ENCODE data around the gene TOMT.

Gene TOMT

GRCh38 chr11:72088076-72088808, 17.5 kb upstream of the TOMT start:
- no peak for DNase-seq

DNA sequence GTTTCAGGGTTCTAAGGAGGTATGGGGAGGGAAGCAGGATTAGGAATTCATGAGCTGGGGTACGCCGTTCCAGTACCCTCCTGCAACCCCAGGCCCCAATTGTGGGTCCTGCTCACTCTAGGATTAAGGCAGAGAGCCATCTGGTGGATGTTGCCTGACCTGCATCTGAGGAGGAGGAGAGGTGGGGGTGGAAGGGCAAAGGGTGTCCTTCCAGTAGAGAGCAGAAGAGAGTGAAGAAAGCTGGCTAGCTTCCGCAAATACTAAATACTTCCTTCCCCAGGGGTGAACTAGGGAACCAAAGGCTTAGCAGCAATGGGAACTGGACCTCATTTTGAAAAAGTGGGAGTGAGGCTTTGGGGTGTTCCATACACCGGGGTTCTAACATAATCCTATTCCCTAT, 14.4 kb upstream of the TOMT start:
- DNase-seq, result peak; percentile 39 to 51

- no peak for DNase-seq
Measured at GRCh38 chr11:72098741-72099140, 7.0 kb upstream of the TOMT start.

DNA sequence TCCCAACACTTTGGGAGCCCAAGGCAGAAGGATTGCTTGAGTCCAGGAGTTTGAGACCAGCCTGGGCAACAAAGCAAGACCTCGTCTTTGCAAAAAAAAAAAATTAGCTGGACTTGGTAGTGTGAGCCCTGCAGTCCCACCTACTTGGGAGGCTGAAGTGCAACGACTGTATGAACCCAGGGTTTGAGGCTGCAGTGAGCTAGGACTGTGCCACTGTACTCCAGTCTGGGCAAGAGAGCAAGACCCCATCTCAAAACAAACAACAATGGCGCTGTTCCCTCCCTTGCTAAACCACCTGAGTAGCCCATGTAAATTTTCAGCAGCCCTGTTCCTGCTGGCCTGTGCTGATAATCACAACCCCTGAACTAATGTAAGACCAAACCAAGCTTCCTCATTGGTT, 5.7 kb upstream of the TOMT start:
- no peak for DNase-seq

DNA sequence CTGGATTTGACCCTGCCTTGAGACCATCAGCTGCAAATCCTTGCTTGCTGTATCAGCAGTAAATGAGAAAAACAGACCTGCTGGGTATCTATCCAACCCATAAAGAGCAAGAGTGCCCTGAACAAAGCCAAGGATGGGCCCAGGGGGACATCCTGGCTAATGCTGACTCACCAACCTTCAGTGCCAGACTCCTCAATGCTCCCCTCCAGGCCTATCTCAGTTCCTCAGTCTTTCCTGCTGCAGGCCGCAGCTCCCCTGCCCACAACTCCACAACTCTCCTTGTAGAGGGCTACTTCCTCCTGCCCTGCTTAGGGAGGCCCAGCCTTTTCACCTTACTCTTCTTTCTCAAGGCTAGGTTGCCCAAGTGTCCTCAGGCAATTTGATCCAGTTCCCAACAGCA, 5.3 kb upstream of the TOMT start:
- DNase-seq, result no peak

- no peak for DNase-seq
Measured at GRCh38 chr11:72102162-72102561, 3.6 kb upstream of the TOMT start.

DNA sequence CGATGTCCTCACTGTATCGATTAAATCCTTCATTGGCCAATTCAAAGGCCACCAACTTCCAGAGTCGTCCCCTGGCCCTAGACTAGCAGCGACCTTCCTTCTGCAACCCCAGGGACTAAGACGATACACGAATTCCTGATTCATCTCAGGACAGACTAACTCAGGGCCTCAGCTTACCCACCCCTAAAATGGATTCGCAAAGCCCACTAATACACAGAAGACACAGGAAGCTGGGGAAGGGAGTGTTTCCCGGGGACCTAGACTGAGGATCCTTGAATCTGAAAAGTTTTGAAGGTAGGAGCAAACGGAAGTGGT, 3.1 kb upstream of the TOMT start:
- no peak for DNase-seq

GRCh38 chr11:72102946-72103753, 2.6 kb upstream of the TOMT start, which contains the start of gene LAMTOR1:
Gene LAMTOR1 (minus strand): TSS chr11:72103297. CDS start chr11:72103224, 73 bp downstream.
- DNase-seq, result peak; percentile 98 to 99

GRCh38 chr11:72103754-72104167, 2.0 kb upstream of the TOMT start:
- DNase-seq, result no peak

DNA sequence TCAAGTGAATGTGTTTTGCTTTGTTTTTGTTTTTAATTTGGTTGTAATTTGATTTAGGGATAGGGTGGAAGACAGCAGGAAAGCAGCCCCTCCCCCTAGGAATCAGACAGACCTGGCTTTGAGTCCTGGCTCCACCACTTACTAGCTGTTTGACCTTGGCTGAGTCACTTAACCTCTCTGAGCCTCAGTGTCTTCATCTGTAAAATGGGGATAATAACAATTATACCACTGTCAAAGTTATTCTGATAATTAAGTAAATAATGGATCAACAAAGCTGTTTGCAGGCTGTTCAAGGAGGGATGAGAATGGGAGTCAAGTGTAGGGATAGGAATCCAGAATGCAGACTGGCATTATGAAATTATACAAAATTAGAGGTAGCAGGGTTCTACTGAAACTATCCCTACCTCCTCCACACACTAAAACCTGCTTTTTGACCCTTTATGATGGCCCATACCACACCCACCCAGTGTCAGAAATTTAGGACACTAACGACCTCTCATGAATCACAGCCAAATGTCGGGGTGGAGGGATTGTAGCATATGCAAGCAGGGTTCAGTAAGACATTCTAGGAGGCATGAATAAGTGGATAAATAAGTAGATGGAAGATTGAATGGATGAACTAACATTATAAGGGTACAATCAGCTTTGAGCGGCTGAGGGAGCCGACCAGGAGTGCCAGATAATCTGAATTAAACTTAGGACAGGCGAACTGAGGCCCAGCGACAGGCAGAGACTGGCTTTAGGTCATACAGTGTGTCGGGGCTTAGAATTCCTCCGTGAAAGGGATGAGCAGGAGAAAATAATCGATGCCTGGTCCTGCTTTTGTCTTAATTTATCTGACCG, 5.8 kb downstream of the TOMT start:
- no peak for DNase-seq

DNA sequence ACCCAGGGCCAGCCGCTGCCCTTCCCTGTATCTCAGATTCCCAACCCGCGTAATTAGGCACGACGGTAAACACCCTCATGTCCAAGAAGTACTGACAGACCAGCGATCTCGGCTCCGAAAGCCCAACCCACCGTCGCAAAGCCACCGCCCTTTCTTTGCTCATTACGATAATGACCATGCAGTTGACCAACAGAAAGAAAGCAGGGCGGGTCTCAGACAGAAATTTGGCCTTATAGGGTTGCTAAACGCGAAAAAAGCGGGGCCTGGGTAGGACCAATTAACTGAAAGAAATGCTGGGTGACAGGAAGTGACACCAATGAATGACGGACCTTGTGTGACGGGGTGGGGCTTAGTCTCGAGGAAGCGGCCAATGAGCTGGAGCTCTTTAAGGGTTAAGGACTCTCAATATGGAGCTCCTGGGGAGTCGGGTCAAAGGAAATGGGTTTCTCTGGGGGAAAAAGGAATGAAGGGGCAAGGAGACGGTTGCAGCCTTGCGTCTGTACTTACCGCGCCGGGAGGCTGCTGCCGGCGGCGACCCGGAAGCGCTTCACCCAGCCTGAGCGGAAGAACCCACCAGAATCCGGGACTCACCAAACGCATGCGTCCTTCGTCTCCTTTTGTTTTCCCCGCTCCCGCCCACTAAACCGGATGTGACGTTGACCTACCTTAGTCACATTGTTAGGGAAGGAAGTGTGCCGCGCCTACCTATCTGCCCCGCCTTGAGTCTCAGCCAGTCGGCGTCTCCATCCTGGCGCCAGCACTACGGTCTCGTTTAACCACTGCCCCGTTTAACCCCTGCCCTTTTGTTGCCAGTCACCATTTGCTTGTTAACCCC, 6.6 kb downstream of the TOMT start, which contains the start of gene ANAPC15:
Gene ANAPC15, minus strand, starts transcription at position 553 of the 835 bp plus-strand sequence. CDS start 1,419 bp downstream, outside the sequence.
- peak; percentile 98 to 100 for DNase-seq

DNA sequence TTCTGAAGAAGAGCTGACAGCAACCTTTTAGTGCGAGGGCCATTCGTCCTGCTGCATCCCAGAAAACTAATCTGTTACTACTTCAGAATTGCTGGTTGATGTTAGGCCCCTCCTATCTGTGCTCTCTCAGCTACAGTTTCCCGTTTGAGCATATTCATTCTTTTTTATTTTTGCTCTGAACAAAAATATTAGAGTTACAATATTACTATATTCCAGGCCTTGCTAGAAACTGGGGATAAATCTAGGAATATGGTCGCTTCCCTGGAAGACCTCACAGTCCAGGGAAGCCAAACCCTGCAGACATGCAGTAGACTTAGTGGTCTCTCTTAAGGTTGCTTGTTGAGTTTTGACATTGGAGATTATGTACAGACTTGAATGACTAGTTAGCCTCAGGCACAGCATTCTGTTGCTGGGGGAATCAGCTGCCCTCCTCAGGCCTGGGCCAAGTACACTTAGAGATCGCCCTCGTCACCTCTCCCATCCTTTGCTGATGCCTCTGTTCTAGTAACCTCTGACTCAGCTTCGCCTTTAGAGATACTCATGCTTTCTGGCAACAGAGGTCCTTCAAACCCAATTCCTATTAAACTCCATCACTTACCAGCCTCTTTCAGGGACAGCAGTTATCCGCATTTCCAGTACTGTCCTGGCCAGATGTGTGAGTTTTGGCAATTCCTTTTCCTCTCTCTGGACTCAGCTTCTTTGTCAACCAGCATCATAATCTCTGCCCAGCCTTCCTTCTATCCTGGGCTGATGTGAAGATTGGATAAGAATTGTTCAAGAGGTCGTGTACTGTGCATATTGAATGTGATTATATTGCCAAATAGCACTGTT, 7.5 kb downstream of the TOMT start:
- no peak for DNase-seq

- DNase-seq, result no peak
Measured at GRCh38 chr11:72114570-72114969, 8.8 kb downstream of the TOMT start.

DNA sequence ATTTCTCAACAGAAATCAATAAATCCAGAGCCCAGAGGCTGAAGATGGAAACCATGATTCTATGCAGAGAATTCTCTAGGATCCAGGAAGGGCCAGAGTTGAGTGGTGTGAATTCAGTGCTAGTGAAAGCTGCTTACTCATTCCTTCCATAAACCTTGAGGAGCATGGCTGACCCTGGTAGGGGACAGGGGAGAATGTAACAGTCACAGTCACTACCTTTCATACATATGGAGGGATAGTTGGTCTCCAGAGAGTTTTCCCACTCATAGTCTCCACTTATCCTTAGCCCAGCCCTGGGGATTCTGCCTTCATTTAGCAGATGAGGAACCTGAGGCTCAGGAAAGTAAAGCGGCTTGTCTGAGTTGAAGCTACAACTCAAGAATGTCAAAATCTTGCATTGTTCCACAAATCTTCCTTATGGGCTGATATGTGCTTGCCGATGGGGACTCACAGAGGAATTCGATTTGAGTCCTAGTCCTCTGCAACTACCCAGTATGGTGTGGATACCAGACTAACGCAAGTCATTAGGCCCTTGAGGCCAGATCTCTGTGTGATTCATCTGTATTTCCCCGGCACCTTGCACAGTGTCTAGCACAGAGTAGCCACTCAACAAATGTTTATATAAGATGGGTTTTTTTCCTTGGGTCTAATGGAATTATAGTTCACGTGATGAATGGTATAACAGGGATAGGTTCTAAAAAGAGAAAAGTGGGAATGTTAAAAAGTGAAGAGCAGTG, 10.5 kb downstream of the TOMT start:
- DNase-seq, result no peak

DNA sequence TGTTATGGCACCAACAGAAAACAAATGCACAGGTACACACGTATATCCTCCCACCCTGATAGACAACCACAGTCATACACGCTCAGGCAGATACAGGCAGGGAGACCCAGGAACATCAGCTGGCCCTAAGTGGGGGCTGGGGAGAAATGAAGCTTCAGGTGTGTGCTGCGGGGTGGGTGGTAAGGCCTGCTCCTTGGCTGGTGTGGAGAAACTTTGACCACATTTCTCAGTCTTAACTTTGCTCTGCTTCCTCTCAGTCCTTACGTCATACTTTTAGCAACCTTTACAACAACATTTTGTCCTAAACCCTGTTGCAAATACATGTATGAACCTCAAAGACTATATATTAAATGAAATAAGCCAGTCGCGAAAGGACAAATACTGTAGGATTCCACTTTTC, 13.5 kb downstream of the TOMT start:
- DNase-seq, result no peak

GRCh38 chr11:72120930-72121329, 15.2 kb downstream of the TOMT start:
- no peak for DNase-seq

DNA sequence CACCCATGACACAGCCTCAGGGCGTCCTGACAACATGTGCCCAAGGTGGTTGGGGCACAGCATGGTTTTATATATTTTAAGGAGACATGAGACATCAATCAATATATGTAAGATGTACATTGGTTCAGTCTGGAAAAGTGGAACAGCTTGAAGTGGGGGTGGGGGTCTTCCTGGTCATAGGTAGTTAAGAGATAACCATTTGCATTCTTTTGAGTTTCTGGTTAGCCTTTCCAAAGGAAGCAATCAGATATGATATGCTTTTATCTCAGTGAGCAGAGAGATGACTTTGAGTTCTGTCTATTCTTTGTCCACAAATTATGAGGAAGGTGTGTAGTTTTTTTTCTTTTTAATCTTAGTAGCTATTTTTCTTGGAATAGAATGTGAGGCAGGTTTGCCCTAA, 16.9 kb downstream of the TOMT start:
- no peak for DNase-seq

- no peak for DNase-seq
Measured at GRCh38 chr11:72123117-72123653, 17.5 kb downstream of the TOMT start.

GRCh38 chr11:72124046-72124445, 18.3 kb downstream of the TOMT start:
- DNase-seq, result no peak

- DNase-seq, result no peak
Measured at GRCh38 chr11:72125956-72126355, 20.2 kb downstream of the TOMT start.
